ENCODE results near the gene GTF3C6. TPM values are rescaled to one million over a fixed set of nuclear protein-coding genes. Genes with fewer than 3 reads are reported as not detected.
"Not testable (repeated sequence)": the region's sequence is repeated elsewhere in the genome, so short reads cannot be mapped to it uniquely, and the experiment has no call there.

Gene GTF3C6
- total RNA-seq, 1 donor from 2014 or later, result 44.7 TPM

DNA sequence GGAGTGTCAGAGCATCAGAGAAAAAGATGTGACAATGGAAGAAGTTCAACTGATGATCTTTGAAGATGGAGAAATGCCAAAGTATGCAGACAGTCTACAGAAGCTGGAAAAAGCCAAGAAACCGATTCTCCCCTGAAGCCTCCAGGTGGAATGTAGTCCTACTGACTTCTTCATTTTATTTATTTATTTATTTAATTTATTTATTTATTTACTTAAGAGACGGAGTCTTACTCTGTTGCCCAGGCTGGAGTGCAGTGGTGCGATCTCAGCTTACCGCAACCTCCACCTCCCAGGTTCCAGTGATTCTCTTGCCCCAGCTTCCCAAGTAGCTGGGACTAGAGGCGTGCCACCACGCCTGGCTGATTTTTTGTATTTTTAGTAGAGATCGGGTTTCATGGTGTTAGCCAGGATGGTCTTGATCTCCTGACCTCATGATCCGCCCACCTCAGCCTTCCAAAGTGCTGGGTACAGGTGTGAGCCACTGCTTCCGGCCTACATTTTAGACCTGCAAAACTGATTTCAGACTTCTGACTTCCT lies 21.1 kb downstream of the GTF3C6 start:
- DNase-seq, result no peak

DNA sequence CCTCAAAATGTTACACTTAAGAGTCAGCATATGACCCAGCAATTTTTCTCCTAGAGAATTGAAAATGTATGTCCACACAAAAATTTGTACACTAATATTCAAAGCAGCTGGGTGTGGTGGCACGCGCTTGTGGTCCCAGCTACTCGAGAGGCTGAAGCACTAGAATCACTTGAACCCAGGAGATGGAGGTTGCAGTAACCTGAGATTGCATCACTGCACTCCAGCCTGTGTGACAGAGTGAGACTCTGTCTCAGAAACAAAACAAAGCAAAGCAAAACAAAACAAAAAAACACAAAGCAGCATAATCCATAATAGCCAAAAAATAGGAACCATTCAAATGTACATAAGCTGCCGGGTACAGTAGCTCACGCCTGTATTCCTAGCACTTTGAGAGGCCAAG lies 21.7 kb downstream of the GTF3C6 start:
- DNase-seq, result no peak

DNA sequence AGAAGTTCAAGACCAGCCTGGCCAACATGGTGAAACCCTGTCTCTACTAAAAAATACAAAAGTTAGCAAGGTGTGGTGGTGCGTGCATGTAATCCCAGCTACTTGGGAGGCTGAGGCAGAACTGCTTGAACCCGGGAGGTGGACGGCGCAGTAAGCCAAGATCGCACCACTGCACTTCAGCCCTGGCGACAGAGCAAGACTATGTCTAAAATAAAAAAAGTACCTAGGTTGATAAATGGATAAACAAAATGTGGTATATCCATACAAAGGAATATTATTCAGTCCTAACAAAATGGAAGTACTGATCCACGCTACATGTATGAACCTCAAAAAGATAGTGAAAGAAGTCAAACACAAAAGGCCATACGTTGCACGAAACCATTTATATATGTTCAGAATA lies 22.1 kb downstream of the GTF3C6 start:
- no peak for DNase-seq

DNA sequence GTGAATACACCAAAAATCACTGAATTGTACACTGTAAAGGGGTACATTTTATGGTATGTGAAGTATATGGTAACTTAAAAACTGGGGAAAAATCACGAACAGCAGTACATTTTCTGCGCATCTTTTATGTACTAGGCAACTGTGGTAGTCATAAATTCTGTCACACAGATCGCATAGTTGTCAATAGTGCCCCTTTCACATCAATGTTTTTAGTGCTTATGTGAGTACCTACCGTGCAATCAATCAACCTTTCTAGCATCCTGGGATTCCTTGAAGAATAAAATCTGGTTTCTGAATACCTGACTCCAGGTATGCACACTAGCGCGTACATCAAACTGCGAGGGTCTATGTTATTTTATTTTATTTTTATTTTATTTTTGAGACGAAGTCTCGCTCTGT lies 22.7 kb downstream of the GTF3C6 start:
- DNase-seq, result no peak

DNA sequence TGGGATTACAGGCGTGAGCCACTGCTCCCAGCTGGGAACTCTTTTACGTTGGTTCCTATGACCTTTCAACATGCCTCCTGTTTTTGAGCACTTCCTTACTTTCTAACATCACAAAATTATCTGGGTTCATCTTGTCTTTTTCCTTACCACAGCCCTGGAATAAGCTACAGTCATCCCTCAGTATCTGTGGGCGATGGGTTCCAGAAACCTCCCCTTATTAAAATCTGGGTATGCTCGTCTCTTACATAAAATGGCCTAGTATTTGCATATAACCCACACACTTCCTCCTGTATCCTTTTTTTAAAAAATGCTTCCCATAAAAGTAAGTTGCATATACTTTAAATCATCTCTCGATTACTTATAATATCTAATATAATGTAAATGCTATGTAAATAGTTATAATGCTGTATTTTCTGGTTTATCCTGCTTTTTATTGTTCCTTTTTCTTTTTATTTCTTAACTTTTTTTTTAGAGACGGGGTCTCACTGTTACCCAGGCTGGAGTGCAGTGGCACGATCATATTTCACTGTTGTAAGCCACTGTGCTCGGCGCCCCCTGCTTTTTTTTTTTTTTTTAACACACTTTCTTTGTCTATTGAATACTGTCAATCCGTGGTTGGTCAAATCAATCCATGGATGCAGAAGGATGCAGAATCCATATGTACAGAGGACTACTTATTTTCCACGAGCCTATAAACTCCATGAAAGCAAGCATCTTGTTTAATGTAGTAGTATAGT lies 32.5 kb downstream of the GTF3C6 start:
- no peak for DNase-seq

DNA sequence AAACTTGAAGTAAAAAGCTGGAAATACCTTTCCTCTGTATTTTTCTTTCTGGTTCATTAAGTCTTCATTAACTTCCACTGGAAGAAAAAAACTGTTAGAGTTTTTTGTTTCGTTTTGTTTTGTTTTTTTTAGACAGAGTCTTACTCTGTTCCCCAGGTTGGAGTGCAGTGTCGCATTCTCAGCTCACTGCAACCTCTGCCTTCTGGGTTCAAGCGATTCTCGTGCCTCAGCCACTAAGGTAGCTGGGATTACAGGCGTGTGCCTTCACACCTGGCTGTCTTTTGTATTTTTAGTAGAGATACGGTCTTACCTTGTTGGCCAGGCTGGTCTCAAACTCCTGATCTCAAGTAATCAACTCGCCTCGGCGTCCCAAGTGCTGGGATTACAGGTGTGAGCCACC lies 38.2 kb downstream of the GTF3C6 start:
- no peak for DNase-seq

DNA sequence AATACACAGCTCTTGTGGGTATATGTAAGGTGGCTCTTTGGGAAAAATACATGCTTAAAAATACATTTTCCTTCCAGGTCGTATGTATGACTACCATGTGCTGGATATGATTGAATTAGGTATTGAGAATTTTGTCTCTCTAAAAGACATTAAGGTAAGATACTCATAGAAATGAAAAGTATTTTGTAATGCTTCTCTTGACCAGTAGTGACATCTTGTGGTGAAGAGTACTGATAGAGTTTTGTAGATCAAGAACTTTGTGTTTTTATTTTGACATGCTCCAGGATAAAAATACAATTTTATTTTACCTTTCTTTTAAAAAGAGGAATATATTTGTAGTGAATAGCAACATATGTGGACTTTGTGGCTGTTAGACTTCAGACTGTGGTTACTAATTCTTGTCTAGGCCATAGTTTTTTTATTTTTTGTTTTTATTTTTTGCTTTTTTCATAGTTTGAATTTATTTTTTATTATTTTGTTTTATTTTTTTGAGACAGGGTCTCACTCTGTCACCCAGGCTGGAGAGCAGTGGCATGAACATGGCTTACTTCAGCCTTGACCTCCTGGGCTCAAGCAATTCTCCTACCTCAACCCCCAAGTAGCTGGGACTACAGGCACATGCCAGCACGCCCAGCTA lies 41.2 kb downstream of the GTF3C6 start:
- DNase-seq, result peak; percentile 49

DNA sequence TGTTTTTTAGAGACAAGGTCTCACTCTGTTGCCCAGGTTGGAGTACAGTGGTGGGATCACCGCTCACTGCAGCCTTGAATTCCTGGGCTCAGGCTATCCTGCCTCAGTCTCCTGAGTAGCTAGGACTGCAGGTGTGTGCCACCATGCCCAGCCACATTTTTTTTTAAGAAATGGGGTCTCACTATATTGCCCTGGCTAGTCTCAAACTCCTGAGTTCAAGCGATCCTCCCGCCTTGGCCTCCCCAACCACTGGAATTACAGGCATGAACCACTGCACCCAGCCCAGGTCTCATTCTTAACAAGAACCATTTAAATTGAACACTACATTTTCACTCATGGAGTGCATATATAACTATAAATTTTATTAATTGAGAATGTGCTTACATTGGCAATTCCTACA lies 43.8 kb downstream of the GTF3C6 start:
- DNase-seq, result no peak

DNA sequence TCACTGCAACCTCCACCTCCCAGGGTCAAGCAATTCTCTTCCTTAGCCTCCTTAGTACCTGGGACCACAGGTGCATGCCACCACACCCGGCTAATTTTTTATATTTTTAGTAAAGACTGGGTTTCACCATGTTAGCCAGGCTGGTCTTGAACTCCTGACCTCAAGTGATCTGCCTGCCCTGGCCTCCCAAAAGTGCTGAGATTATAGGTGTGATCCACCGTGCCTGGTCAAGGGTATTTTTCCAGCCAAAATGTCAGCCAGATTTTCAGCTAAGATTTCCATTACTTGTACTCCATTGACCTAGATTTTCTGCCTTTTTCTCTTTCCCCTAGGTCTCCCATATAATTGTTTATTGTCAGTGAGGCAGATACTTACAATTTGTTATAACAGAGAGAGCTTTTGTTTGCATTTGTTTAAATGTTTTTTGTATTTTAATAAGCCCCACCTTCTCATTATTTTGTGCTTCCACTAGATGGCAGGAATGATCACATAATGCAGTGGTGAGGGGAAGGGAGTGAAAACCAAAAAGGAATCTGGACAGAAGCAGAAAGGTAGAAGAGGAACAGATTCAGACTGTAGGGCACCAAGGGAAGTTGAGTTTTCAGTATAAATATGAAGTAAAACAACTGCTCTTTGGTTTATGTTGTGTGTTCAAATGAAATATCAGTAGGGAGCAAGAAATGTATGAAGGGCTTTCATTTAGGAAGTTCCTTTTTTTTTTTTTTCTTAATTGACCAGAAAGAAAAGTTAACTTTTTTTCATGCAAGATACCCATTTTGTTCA lies 53.0 kb downstream of the GTF3C6 start:
- peak; percentile 80 for DNase-seq

DNA sequence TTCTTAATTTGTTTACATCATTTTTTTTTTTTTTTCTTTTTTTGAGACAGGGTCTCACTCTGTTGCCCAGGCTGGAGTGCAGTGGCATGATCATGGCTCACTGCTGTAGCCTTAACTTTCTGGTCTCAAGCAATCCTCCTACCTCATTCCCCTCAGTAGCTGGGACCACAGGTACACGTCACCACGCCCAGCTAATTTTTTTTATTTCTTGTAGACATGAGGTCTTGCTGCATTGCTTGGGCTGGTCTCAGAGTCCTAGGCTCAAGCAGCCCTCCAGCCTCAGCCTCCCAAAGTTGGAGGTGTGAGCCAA lies 53.6 kb downstream of the GTF3C6 start:
- no peak for DNase-seq

DNA sequence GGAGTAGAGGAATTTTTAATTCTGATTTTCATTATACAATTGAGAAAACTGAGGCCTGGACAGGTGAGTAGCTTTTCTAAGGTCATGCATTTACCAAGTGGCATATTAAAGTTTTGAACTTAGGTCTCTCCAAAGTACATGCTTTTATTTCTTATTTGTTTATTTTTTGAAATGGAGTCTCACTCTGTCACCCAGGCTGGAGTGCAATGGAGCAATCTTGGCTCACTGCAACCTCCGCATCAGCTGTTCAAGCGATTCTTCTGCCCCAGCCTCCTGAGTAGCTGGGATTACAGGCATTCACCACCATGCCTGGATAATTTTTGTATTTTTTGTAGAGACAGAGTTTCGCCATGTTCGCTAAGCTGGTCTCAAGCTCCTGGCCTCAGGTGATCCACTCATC lies 54.0 kb downstream of the GTF3C6 start:
- not testable (repeated sequence) for DNase-seq

DNA sequence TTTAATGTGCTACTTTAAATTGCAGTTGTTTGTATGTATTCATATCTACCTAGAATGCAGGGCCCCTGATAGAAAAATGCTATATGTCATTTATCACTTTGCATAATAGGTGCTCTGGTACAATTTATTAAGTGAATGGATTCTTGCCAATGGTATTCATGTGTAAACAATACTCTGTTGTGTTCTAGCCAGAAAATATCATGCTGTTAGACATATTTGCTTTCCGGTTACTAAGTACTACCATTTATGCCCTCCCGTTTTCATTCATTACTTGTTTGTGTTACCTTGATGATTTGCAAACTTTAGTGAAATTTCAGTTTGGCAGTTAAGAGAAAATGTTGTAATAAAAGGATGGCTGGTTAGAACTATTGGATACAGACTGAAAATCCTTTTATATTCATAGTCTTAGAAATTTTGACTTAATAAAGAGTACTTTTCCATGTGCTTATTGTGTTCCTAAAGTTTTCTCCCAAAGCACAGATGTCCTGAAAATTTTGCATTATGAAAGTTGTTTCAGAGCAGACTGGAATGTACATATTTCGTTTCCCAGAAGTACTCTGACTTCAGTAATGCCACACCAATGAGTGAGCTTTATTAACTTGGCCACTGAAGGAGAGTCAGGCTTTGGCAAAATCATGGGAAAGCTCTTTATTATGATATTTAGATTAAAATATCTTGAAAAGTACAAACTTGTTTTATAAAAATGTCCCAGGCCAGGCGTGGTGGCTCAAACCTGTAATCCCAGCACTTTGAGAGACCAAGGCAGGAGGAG lies 54.8 kb downstream of the GTF3C6 start:
- no peak for DNase-seq

DNA sequence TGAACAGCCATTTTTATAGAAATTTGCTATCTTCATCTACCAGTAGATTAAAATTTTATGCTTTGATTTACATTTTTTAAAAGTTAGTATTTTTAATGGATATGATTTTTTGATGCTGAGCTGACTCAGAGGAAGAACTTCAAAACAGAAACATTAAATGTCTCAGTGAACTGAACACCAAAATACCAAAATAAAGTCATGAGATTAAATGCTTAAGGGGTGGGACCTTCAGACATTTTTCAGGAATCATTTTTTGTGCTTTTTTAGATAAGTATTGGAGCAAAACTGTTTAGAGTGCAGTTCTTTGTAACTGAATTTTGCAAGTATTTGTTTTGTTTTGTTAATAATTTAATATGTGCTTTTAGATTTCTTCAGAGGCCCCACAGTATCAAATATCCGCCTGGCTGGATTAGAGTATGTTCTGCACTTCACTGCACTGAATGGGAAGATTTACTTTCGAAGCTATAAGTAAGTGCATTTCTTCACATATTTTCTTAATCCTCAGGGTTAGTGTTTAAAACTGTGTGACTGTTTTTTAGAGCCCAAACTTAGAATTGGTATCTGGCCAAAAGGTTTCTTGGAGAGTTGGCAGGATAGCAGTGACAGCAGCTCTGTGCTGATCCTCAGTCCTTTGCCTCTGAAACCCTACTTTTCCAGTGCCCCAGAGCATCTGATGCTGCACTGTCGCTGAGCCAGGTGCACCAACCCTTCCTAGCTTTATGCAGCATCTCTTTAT lies 57.1 kb downstream of the GTF3C6 start:
- peak; percentile 52 for DNase-seq

DNA sequence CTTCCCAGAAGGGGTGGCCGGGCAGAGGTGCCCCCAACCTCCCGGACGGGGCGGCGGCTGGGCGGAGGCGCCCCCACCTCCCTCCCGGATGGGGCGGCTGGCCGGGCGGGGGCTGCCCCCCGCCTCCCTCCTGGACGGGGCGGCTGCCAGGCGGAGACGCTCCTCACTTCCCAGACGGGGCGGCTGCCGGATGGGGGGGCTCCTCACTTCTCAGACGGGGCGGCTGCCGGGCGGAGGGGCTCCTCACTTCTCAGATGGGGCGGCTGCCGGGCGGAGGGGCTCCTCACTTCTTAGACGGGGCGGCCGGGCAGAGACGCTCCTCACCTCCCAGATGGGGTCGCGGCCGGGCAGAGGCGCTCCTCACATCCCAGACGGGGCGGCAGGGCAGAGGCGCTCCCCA lies 58.7 kb downstream of the GTF3C6 start:
- DNase-seq, result not testable (repeated sequence)

Other genes starting within 250 kb of the GTF3C6 start
- gene CDK19, start 143.2 kb upstream of the GTF3C6 start, total RNA-seq, result 20.3 TPM
- 65.6 TPM for gene AMD1, start 83.9 kb upstream of the GTF3C6 start, total RNA-seq
- 23.7 TPM for gene RPF2, start 23.3 kb downstream of the GTF3C6 start, total RNA-seq
- 32.2 TPM for gene SLC16A10, start 128.8 kb downstream of the GTF3C6 start, total RNA-seq

Data from tongue (tissue), 2 donors.